ENCODE data around the gene KIAA1210.
A peak's percentile ranks its signal among the peaks of the same experiment; 100 is the strongest.

The KIAA1210 gene

GRCh38 chrX:119127650-119128049 is at the start of gene KIAA1210:
Gene KIAA1210, minus strand, starts transcription at chrX:119127812. Its CDS starts 4,170 bp downstream, at chrX:119123642.
- no peak for DNase-seq

- DNase-seq = peak in 4 of 58 donors; percentile 1 to 18 (median 2)
Observed at GRCh38 chrX:119177278-119177677, 49.7 kb upstream of the KIAA1210 start.

GRCh38 chrX:119174900-119175299 is 47.3 kb upstream of the KIAA1210 start:
- no peak for DNase-seq

GRCh38 chrX:119168104-119168503 is 40.5 kb upstream of the KIAA1210 start:
- DNase-seq = no peak

- no peak for DNase-seq
Observed at GRCh38 chrX:119158226-119158625, 30.6 kb upstream of the KIAA1210 start.

GRCh38 chrX:119156241-119156640 is 28.6 kb upstream of the KIAA1210 start:
- DNase-seq = no peak

- DNase-seq = no peak
Observed at GRCh38 chrX:119155416-119156035, 27.9 kb upstream of the KIAA1210 start.

- DNase-seq = no peak
Observed at GRCh38 chrX:119151051-119151380, 23.4 kb upstream of the KIAA1210 start.

GRCh38 chrX:119150163-119151050 is 22.8 kb upstream of the KIAA1210 start:
- no peak for DNase-seq

- DNase-seq = no peak
Observed at GRCh38 chrX:119147486-119147885, 19.9 kb upstream of the KIAA1210 start.

- DNase-seq = peak in 4 of 58 donors; percentile 0 to 2 (median 1)
Observed at GRCh38 chrX:119145241-119145653, 17.6 kb upstream of the KIAA1210 start.

GRCh38 chrX:119134466-119134865 is 6.9 kb upstream of the KIAA1210 start:
- no peak for DNase-seq

- no peak for DNase-seq
Observed at GRCh38 chrX:119132961-119133360, 5.3 kb upstream of the KIAA1210 start.

- no peak for DNase-seq
Observed at GRCh38 chrX:119132316-119132715, 4.7 kb upstream of the KIAA1210 start.

GRCh38 chrX:119130911-119131310 is 3.3 kb upstream of the KIAA1210 start:
- no peak for DNase-seq

- no peak for DNase-seq
Observed at GRCh38 chrX:119121341-119121740, 6.3 kb downstream of the KIAA1210 start.

- peak in 28 of 58 donors; percentile 0 to 32 (median 3) for DNase-seq
Observed at GRCh38 chrX:119118780-119119395, 8.7 kb downstream of the KIAA1210 start.

GRCh38 chrX:119107206-119107605 is 20.4 kb downstream of the KIAA1210 start:
- no peak for DNase-seq

- DNase-seq = no peak
Observed at GRCh38 chrX:119105826-119106225, 21.8 kb downstream of the KIAA1210 start.

GRCh38 chrX:119101168-119101567 is 26.4 kb downstream of the KIAA1210 start:
- no peak for DNase-seq

GRCh38 chrX:119095936-119096335 is 31.7 kb downstream of the KIAA1210 start:
- DNase-seq = no peak

GRCh38 chrX:119094819-119095218 is 32.8 kb downstream of the KIAA1210 start:
- DNase-seq = no peak

Measured in anterior cingulate cortex (tissue), 58 donors.